Stomach (tissue), 4 donors: ENCODE measurements around the gene CARMIL1.

ENCODE experiments used
- CTCF ChIP-seq, 7 experiments: fragments of 450-650 bp in 4 of 7; fragments of 200-600 bp in 3 of 7; sonication (generic) in 3 of 7; IDR thresholded peaks; one replicate each; pipeline ENCODE4 v1.5.1; 2016 to 2019; ENCODE audit warnings: antibody characterized with exemption in 7 of 7, control low read depth in 2 of 7, mild to moderate bottlenecking in 1 of 7
- EP300 ChIP-seq: sonication (generic); formaldehyde crosslinking; IDR thresholded peaks from one replicate; pipeline ENCODE4 v1.6.1; 2017; ENCODE audit warnings: antibody characterized with exemption
- POLR2A ChIP-seq, 4 donors: fragments of 450-650 bp; IDR thresholded peaks; one replicate each; pipeline ENCODE4 v1.6.1; 2016; ENCODE audit warnings: antibody characterized with exemption in 4 of 4, control low read depth in 2 of 4, mild to moderate bottlenecking in 1 of 4, moderate library complexity in 1 of 4

GRCh38 chr6:25525078-25525477, 245.9 kb downstream of the CARMIL1 start:
- TF ChIP-seq EP300 (no peak), CTCF (IDR thresholded peaks at IDR 0.05) (no peak), POLR2A (IDR thresholded peaks at IDR 0.05) (no peak)
